Activated CD4-positive, alpha-beta T cell treated with anti-CD3 and anti-CD28 coated beads, Interleukin-2, amount 50 U/mL, for 4 hours (primary cell): ENCODE measurements around the gene CPA3.

Experiments
- DNase-seq, 2 experiments: peaks; one replicate each; pipeline ENCODE4 v3.0.0-alpha.2; 2020

The CPA3 gene, protein sequence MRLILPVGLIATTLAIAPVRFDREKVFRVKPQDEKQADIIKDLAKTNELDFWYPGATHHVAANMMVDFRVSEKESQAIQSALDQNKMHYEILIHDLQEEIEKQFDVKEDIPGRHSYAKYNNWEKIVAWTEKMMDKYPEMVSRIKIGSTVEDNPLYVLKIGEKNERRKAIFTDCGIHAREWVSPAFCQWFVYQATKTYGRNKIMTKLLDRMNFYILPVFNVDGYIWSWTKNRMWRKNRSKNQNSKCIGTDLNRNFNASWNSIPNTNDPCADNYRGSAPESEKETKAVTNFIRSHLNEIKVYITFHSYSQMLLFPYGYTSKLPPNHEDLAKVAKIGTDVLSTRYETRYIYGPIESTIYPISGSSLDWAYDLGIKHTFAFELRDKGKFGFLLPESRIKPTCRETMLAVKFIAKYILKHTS

DNA sequence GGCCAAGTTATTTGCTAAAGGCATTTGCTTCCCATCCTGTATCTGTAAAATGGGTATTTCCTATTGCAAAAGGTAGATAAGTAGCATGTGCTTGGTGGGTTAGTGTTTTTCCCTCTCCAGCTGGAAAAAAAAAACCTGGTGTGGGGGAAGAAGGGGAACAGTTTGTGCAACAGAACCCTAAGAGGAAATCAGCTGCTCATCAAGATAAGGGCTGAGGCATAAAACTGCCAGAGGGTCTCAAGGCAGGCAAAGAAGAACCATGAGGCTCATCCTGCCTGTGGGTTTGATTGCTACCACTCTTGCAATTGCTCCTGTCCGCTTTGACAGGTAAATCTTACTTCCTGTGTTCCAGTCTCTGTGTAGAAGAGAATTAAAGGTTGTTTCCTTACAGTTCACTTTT is at the start of gene CPA3:
TSS of gene CPA3 (plus strand) at position 248 of the 400 bp plus-strand sequence. CDS start at position 260, 12 bp downstream.
- no peak for DNase-seq

DNA sequence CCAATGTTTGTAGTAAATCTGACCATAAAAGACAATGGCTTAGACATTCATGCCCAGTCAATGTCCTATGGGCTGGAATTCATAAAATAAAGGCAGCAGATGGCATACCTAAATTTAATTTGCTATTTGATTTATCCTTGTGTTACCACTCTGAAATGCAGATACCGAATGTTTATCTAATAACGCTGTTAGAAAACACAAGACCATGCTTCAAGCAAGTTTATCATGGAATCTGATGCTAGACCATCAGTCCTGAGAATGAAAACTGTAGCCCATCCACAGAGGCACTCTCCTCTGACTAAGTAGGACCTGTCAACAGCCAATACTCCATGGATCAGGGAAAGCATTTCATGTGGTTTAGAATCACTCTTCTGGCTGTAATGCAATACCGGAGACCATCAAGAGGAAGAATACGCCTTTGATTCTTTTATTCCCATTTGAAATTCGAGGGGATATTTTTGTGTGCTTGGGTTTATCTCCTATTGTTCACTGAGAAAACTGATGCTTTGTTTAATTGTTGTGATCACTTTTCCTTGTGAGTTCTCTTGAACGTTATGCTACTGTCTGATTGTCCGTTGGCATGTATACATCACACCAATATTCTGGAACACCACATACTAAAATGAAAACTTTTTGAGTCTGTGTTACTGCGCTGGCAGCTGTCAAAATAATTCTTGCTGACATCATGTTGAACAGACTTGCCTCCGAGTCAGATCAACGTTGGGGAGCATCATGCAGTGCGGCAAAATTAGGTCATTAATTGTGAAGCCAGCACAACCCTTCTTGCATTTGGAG is 49.6 kb upstream of the CPA3 start:
- no peak for DNase-seq

DNA sequence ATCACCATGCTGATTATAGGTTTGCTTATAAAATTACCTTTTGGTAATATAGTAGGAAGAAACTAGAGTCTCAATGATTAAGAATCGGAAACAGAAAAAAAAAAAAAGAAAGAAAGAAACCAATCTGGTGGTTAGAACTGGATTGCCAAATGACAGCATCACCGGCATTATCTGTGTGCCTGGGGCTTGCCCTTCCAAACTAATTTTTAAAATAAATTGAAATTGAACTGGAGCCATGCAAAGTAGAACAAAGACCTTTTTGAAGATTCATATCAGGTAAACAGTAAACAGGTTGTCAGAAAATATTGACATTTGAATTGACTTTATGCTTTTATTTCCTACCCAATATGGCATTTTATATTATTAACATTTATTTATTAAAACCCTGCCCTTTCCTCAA is 48.7 kb upstream of the CPA3 start:
- DNase-seq = no peak

DNA sequence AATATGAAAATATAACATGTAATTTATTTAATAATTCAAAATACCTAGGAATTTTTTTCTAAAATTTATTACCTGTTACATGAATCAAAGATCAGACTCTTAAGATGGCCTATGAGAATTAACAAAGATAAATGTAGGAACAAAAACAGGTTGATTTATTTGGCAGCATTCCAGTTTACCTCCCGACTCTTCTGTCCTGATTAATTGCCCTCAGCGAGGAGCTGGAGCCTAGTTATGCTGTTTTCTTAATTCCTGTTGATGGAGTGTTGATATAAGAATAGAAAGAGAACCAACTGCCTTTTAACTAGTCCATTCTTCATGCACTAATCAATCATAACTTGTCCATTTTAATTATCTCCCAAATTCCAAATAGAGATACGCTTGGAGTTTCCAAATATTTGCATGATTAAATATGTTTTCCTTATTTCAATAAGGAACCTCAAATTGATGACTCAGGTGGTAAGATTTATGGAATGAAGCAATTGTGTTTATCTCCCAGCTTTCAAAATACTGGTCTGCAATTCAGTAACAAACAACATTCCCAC is 48.0 kb upstream of the CPA3 start:
- no peak for DNase-seq

DNA sequence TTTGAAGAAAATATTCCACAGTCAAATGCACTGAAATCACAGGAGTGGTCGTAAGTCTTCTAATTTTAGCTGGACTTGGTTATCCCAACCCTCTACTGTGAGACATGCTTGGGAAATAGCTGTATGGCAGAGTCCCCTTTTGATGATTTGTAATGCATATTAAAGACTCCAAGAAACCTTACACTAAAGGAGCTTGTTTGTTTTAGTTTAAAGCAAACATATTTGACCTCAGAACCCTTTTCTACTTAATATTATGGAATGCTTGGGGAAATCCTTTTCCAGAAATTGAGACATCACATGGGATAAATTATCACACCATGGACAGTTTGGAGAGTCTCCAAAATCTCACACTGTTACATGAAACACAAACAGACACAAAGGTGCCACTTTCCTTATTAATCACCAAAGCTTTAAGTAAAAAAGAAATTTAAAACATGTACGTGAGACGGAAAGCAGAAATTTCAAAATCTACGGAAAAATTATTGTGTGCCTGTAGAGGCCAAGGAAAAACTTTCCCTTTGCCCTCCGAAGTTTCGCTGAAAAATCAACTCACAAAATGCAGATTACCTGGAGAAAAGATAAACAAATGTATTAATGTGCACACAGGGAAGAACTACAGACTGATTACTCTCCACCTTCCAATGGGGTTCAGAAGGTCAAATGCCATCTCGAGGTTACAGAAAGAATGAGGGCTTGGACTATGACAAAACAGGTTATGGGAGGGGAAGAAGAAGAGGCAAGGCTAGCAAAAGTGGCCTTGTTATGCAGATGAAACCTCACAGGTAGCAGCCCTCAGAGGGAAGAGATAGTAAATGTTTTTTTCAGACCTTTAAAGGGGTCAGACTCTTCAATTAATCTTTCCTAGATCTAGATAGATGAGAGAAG is 44.5 kb upstream of the CPA3 start:
- no peak for DNase-seq

DNA sequence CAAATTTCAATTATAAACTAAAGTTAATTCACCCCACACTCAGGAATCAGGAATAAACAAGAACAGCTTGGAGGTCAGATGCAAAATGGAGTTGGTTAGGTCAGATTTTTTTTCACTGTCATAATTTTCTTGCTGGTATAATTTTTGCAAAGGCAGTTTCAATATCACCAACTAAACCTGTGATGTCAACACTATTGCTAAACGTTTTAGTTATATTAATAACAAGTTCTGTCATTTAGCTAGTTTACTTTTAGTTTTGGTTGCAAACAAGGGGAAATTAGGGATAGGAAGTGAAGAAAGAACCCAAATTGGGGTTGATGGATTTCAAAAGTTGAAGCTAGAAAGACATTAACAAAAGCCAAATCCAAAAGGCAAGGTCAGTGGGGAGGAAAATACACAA is 42.1 kb upstream of the CPA3 start:
- no peak for DNase-seq

DNA sequence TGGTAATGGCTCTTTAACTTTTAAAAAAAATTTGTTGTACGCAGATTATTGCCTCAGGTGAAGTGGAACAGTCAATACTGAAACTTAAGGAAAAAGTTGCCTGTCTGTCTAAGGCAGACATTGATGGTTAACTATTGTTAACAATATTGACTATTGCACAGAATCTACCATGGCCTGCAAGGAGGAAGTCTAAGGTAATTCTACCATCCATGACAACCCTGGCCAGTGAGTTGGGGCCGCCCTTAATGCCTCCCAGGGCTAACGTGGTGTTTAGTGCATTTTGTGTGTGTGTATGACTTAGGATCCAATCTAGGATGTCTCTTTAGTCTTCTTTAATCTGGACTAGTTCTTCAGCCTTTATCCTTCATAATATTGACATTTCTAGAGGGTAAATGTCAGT is 39.6 kb upstream of the CPA3 start:
- no peak for DNase-seq

DNA sequence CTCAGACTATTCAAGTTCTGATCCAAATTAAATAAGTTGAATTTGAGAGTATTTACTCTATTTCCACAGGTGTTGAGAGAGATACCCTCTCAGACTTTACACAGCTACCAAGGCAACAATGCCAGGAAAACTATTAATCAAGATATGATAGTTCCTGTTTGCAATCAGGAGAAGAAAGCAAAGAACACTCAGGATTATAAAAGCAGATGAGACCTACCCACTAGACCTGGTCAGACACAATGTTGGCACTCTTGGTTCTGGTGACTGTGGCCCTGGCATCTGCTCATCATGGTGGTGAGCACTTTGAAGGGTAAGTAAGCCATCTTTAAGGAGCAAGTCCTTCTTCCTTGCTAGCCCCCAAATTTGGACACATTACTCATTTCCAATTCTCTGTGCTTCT is 37.5 kb upstream of the CPA3 start, which contains the start of gene CPB1:
TSS of gene CPB1 (plus strand) at position 227 of the 400 bp plus-strand sequence. CDS start at position 240, 13 bp downstream.
- no peak for DNase-seq

DNA sequence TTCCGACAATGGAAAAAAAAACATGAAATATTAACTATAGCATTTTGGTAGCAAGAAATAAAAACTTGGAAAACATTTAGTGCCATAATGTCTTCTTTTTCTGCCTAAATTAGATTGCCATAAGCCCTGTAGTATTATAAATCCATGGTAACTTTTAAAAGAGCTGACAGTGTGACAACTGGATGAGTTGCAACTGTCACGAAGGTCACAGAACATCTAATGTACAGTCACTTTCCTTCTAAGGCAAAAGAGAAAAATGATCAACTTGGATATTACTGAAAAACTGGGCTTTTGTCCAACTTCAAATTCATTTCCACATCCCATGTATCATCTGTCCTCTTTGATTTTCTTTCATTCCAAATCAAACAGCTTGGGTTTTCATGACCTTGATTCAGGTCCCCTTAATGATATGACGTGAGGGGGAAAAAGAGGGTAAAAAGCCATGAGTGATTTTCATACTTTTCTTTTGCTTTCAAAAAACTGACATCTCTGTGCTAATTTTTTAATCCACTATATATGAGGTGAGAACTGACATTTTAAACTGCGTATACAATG is 36.9 kb upstream of the CPA3 start:
- DNase-seq = no peak

DNA sequence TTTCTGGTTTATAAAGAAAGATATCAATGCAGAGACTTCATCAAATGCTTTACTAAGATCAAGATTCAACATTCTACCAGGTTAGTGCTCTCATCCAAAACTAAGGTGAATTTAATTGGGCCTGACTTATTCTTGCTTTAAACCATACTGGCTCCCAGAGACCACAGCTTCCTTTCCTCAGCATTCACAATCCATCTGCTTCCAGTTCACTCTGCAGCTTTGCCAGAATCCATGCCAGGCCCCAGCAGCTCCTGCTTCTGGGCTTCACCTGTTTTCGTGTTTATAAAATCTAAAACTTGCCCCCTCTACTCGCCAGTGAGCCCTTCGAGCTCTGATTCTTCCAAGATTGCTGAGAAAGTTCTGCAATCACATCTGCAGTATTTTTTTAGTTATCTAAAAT is 35.2 kb upstream of the CPA3 start:
- DNase-seq = no peak

DNA sequence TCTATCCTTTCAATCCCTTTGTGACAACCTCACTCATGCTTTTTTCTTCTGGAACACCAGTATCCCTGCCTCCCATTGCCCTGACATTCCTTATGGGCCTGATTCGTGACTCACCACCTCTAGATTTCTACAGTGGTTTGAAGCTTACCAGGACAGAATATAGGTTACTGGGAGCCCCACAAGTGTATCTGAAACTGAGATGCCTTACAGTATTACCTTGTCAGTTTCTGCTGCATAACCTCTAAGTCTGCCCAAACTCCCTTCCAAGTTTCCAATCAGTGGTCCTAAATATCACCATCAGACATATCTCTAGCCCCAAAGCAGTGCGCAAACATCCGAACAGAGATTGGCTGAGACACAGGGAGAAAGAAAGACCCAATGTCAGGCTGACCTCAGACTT is 31.9 kb upstream of the CPA3 start:
- no peak for DNase-seq

DNA sequence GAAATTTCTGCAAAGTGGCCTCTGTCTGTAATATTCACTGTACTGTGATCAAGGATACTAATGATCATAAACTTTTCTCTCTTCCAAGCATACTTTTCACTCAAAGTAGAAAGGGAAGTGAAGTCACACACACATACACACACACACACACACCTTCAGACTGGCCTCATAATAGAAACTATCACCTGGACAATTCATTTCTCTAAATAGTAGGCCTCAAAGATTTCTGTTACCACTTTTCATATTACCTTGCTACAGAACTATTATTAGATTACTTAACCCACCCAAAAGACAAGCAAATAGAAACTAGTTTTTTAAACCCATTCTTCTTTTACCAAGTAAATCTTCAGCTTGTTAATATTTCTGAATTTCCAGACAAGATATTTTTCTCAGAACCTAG is 25.3 kb upstream of the CPA3 start:
- no peak for DNase-seq

DNA sequence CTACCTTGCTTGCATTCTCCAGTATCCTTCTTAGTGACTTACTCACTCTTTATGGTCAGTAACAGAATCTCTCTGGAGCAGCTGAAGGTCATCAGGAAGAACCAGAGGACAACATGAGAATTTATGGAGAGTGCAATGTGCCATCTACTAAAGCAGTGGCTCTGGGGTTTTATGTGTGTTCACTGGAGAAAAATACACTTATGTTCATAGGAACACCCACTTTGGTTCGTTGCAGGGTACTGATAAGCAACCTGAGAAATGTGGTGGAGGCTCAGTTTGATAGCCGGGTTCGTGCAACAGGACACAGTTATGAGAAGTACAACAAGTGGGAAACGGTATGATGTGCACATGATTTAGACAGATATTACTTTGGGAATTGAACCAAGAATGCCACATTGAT is 24.6 kb upstream of the CPA3 start:
- DNase-seq = no peak

DNA sequence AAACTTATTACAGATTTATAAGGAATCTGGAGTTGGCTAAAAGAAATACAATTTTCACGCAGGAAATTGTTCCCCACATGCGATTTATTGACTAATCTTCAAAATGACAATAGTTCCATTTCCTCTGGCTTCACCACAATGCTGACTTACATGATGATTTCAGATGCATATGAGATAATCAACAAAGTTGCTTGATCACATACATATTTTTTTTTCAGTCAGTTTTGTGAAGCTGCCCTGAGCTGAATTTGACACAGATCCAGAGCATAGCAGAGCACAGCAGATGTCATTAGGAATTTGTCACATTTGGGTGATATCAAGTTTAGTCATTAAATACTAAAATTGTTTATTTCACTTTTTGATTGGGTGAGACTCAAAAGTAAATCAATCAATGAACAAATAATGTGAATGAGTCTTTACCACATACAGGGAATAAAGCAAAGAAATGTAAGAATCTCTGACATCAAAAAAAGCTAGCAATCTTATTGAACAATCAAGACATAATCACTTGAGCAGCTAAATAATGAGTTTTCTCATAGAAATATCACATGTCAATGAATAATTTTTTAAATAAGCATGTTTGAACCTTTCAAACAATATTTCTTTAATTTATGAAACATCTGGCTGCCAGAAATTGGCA is 19.2 kb upstream of the CPA3 start:
- no peak for DNase-seq

DNA sequence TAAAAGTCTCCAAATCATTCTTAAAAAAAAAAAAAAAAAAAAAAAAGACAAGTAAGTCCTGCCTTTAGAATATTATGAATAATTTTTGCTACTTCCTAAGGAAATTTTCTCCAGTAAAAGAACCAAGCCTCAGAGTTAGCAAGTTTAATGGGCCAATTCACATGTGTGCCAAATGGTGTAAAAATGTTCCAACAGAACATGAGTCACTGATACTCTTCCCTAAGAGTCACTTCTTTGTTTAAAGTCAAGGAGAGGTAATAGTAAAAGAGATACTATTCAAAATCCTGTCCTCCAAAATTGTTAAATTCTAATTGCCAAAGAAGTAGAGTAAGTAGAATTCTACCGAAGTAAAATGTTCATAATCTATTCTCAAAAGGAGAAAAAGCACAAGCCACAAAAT is 17.7 kb upstream of the CPA3 start:
- DNase-seq = no peak

DNA sequence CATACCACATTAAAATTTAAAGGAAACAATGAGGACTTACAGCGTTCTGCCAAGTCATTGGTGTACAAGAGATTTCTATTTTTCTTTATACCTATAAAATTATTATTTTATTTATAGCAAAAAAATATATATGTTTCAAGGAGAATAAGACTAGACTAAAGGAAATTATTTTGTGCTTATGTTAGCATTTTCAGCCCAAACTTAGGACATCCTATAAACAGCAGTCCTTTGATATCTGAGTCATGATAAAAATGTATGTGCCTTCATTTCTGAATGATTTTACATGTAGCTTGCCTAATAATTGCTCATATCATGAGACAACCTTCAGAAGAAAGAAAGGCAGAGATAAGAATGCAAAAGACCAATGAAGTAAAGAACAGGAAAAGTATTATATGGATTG is 16.7 kb upstream of the CPA3 start:
- DNase-seq = no peak

DNA sequence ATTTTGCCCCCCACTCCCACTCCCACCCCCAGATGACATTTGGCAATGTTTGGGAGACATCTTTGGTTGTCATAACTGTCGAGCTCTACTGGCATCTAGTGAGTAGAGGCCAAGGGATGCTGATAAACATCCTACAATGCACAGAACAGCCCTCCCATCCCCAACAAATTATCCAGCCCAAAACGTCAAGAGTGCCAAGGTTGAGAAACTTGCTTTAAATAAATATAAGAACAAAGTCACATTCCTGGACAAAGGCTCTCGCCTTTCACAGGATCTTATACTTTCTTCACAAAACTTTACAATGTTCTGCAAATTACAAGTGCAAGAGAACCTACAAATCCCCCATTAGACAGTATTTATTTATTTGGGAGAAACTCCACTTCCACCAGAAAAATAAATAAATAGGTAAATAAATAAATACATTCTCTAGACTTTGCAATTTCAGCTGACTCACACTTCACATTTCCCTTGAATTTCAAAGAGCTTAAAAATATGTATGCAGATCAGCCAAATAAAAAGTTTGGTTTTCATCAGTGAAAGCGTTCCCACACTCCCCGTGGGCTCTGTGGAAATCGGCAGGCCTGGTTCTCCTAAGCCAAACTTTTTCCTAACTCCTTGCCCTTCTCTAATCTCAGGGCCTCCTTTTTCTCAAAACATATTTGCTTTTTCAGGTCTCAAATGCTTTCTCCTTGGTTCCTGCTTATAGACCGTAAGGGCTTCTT is 12.7 kb upstream of the CPA3 start:
- no peak for DNase-seq

DNA sequence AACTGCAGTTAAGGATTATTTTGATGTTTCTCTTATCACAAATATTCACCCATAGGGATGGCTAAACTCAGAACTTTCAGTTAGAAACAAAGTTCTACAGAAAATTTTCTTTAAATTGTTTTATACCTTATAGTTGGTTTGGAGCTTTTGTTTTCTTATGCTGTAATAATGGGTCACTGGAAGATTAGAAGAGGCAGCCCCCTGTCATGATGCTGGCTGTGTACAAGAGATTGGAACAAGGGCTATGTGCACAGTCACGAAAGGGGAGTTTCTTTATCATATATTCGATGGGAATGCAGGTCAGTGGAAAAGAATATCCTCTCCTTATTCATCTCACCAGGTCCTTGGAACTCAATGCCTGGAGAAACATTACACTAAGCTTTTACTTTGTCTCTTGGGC is 12.0 kb upstream of the CPA3 start:
- no peak for DNase-seq

DNA sequence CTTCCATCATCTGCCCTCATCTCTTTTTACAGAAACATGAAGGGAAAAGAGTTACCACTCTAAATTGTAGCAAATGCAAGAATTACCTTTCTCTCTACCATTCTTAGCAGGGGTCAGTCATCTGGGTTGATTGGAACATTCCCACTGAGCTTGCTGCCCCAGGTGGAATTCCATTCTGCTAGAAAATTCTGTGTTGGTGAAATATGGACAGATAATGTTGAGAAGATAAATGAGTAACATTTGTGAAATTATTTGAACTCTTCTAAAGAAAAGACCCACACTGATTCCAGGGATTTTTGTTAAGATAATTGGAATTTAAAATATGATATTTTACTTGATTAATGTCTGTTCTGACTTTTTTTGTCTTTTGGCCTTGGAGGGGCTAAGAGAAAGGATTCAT is 11.0 kb upstream of the CPA3 start:
- no peak for DNase-seq

DNA sequence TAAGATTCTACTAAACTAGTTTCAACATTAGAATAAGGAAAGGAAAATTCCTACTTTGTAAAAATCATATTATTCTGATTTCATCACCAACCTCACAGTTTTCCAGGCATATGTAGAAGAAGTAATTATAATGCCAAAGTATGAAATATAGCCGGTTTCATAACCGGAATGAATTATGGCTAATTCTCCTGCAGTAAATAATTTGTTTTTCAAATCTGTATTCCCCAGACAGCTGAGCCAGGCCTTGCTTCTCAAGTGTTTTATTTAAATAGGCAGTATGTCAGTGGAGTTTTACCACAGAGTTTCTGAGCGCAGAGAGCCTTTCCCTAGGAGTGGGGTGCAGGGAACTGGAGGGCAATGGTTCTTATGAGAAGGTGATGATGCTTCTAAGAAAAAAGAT is 8.7 kb upstream of the CPA3 start:
- DNase-seq = no peak

DNA sequence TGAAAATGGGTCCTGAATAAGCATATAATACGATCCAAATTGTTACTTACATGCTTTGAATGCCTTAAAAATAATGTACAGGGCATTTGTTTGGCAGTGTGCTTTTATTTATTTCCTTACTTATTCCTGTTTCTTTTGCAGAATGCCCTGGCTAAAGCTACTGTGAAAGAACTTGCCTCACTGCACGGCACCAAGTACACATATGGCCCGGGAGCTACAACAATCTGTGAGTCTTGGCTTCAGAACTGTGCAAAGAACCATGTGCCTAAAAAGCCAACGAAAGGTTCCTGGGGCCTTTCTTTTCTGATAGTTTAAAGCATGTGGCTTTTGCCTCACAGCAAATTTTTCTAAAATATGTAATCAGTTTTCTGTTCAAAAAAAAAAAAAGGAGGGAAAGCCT is 7.8 kb upstream of the CPA3 start:
- no peak for DNase-seq
